ENCODE results near the gene CYB561D2. TPM values are rescaled to one million over a fixed set of nuclear protein-coding genes. Genes with fewer than 3 reads are reported as not detected.

Gene CYB561D2
- total RNA-seq, 1 donor: 10.8 TPM

DNA sequence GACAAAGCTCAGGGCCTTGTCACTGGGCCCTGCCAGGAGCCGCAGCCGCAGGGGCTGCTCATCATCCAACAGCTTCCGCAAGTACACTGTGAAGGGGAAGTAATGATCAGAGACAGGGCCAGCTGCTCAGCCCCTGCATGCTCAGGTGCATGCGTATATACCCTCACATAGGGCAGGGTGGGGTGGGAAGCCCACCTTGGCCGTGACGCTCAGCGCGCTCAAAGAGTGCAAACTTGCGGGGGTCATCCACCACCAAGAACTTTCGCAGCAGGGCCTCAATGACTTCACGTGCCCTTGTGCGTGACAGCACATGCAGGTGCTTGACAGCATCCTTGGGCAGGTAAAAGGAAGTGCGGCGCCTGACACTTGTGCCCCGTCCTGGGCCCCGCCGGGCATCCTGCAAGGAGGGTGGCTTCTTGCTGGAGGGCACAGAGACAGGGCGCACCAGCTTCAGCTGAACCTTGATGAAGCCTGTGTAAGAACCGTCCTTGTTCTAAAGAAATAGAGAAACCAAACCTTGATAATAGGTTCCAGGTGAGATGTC, 19.2 kb upstream of the CYB561D2 start:
- no peak overlapping the region for H3K4me3 ChIP-seq (ENCODE audit: low read length)
- no peaks in the 10 kb centered on the region for H3K27me3 ChIP-seq (ENCODE audit: insufficient read depth, low read length)
- no peaks in the 10 kb centered on the region for H3K9me3 ChIP-seq (ENCODE audit: low read depth, low read length)
- H3K4me1 ChIP-seq (ENCODE audit: insufficient read depth, low read length): peaks cover 58% of the 10 kb centered on the region

- Histone ChIP-seq H3K4me1 (ENCODE audit: insufficient read depth, low read length) (peaks cover 52% of the 10 kb centered on the region), H3K27me3 (ENCODE audit: insufficient read depth, low read length) (no peaks in the 10 kb centered on the region), H3K9me3 (ENCODE audit: low read depth, low read length) (no peaks in the 10 kb centered on the region), H3K4me3 (ENCODE audit: low read length) (no peak overlapping the region)
These were observed 16.8 kb upstream of the CYB561D2 start for GRCh38 chr3:50333744-50334328.

GRCh38 chr3:50334339-50335075, 16.2 kb upstream of the CYB561D2 start:
- no peaks in the 10 kb centered on the region for H3K27me3 ChIP-seq (ENCODE audit: insufficient read depth, low read length)
- peaks cover 58% of the 10 kb centered on the region for H3K4me1 ChIP-seq (ENCODE audit: insufficient read depth, low read length)
- no peak overlapping the region for H3K4me3 ChIP-seq (ENCODE audit: low read length)
- H3K9me3 ChIP-seq (ENCODE audit: low read depth, low read length): no peaks in the 10 kb centered on the region

DNA sequence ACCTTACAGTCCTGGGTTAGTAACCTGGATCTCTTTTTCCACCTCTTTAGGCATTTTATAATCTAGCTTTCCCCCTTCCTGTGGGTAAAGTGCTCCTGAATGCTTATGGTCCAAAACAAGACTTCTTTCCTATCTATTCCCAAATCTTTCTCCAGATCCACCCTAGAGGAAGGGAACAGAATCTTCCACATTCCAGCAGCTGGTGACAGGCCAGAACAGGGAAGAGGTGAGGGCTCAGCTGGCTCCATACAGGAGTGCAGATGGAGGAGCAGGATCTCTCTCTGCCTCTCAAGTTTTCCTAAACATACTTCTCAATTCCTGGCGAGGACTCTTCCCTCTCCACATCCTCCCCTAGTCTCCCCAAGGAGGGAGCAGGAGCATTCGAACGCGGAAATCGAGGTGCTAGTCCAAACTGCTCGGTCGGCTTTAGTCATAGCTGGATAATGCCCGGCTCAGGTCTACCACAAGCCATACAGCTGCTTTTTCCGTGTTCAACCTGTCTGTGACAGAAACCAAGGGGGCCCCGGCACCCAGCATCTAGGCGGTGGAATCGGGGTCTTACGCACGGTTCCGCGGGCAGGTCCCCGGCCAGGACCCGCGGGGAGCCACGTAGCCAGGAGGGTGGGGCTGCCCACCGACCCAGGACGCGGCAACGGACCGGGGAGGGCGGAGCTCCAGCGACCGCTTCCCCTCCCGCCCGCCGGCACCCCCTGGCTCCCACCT, 14.0 kb upstream of the CYB561D2 start:
- no peaks in the 10 kb centered on the region for H3K27me3 ChIP-seq (ENCODE audit: insufficient read depth, low read length)
- peaks cover 79% of the 10 kb centered on the region for H3K4me1 ChIP-seq (ENCODE audit: insufficient read depth, low read length)
- H3K9me3 ChIP-seq (ENCODE audit: low read depth, low read length): no peaks in the 10 kb centered on the region
- H3K4me3 ChIP-seq (ENCODE audit: low read length): peak overlapping the region; percentile 68

GRCh38 chr3:50337175-50337861, 13.3 kb upstream of the CYB561D2 start:
- H3K4me3 ChIP-seq (ENCODE audit: low read length): peak overlapping the region; percentile 68

GRCh38 chr3:50338965-50339364, 11.7 kb upstream of the CYB561D2 start:
- Histone ChIP-seq H3K4me3 (ENCODE audit: low read length) (peak overlapping the region; percentile 68), H3K27me3 (ENCODE audit: insufficient read depth, low read length) (no peaks in the 10 kb centered on the region), H3K9me3 (ENCODE audit: low read depth, low read length) (no peaks in the 10 kb centered on the region), H3K4me1 (ENCODE audit: insufficient read depth, low read length) (peaks cover 88% of the 10 kb centered on the region)

More at GRCh38 chr3:50337175-50337861, 13.3 kb upstream of the CYB561D2 start:
- Histone ChIP-seq H3K4me1 (ENCODE audit: insufficient read depth, low read length) (peaks cover 86% of the 10 kb centered on the region), H3K9me3 (ENCODE audit: low read depth, low read length) (no peaks in the 10 kb centered on the region), H3K27me3 (ENCODE audit: insufficient read depth, low read length) (no peaks in the 10 kb centered on the region)

GRCh38 chr3:50339485-50340146, 11.0 kb upstream of the CYB561D2 start:
- Histone ChIP-seq H3K4me1 (ENCODE audit: insufficient read depth, low read length) (peaks cover 82% of the 10 kb centered on the region), H3K4me3 (ENCODE audit: low read length) (peak overlapping the region; percentile 68), H3K27me3 (ENCODE audit: insufficient read depth, low read length) (no peaks in the 10 kb centered on the region), H3K9me3 (ENCODE audit: low read depth, low read length) (no peaks in the 10 kb centered on the region)

DNA sequence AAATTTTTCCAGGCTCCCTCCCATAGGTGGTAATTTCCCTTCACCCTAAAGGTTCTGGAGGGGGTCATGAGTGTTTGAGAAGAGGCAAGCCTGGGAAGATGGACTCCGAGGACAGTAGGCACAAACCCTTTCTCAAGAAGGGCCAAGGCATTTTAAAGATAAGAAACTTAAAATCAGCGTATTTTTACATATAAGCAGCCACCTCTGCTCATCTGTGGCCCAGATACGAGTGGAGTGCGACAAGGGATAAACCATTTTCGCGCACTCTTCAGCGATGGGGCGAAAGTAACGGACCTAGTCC, 10.6 kb upstream of the CYB561D2 start:
- peak overlapping the region; percentile 68 for H3K4me3 ChIP-seq (ENCODE audit: low read length)
- H3K4me1 ChIP-seq (ENCODE audit: insufficient read depth, low read length): peaks cover 80% of the 10 kb centered on the region
- H3K27me3 ChIP-seq (ENCODE audit: insufficient read depth, low read length): no peaks in the 10 kb centered on the region
- H3K9me3 ChIP-seq (ENCODE audit: low read depth, low read length): no peaks in the 10 kb centered on the region

- peaks cover 80% of the 10 kb centered on the region for H3K4me1 ChIP-seq (ENCODE audit: insufficient read depth, low read length)
- H3K4me3 ChIP-seq (ENCODE audit: low read length): peak within 1 kb of the TSS; percentile 68
- H3K9me3 ChIP-seq (ENCODE audit: low read depth, low read length): no peaks in the 10 kb centered on the region
- no peaks in the 10 kb centered on the region for H3K27me3 ChIP-seq (ENCODE audit: insufficient read depth, low read length)
These were observed 10.0 kb upstream of the CYB561D2 start, which contains the start of gene RASSF1 for GRCh38 chr3:50340448-50341329. Gene RASSF1, minus strand, starts transcription at chr3:50340836. Its CDS starts 31 bp downstream, at chr3:50340805.

- H3K9me3 ChIP-seq (ENCODE audit: low read depth, low read length): no peaks in the 10 kb centered on the region
- no peaks in the 10 kb centered on the region for H3K27me3 ChIP-seq (ENCODE audit: insufficient read depth, low read length)
- H3K4me1 ChIP-seq (ENCODE audit: insufficient read depth, low read length): peaks cover 80% of the 10 kb centered on the region
- peak overlapping the region; percentile 68 for H3K4me3 ChIP-seq (ENCODE audit: low read length)
These were observed 9.1 kb upstream of the CYB561D2 start for GRCh38 chr3:50341537-50341936.

GRCh38 chr3:50341996-50342650, 8.5 kb upstream of the CYB561D2 start:
- Histone ChIP-seq H3K4me3 (ENCODE audit: low read length) (no peak overlapping the region), H3K27me3 (ENCODE audit: insufficient read depth, low read length) (no peaks in the 10 kb centered on the region), H3K9me3 (ENCODE audit: low read depth, low read length) (no peaks in the 10 kb centered on the region), H3K4me1 (ENCODE audit: insufficient read depth, low read length) (peaks cover 82% of the 10 kb centered on the region)

DNA sequence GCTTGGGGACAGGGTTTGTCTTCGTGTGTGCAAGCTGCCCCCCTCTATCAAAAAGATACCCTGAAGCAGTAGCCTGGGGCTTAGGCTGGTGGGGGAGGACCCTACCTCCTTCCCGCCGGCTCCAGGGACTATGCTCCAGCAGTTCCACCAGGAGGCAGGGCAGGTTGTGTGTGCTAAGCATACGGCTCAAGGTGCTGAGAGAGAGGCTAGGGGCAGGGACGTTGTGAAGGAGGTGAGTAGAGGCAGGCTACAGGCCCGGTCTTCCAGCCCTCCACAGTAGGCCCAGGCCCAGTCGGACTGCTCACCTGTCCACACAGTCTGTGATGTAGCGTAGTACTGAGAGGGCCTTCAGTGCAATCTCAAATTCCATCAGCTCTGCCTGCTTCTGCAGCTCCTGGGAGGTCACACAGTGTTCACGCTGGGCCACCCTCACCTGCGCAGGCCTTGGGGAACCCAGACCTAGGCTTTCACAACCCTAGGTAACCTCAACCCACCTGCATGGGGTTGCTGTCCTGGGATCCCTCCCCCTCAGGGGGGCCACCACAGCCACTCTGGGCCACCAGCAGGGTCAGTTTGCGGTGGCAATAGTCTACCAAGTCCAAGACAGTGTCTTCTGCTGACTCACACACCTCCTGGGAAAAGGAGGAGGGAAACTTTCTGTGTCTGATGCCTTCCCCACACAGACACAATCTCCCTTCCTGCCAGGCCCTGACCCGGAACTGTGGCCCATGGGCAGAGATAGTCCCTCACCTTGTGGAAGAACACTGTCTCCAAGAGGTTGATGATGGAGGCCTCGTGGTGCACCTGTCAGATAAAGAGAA, 7.6 kb upstream of the CYB561D2 start:
- Histone ChIP-seq H3K27me3 (ENCODE audit: insufficient read depth, low read length) (no peaks in the 10 kb centered on the region), H3K4me1 (ENCODE audit: insufficient read depth, low read length) (peaks cover 89% of the 10 kb centered on the region), H3K4me3 (ENCODE audit: low read length) (no peak overlapping the region)

DNA sequence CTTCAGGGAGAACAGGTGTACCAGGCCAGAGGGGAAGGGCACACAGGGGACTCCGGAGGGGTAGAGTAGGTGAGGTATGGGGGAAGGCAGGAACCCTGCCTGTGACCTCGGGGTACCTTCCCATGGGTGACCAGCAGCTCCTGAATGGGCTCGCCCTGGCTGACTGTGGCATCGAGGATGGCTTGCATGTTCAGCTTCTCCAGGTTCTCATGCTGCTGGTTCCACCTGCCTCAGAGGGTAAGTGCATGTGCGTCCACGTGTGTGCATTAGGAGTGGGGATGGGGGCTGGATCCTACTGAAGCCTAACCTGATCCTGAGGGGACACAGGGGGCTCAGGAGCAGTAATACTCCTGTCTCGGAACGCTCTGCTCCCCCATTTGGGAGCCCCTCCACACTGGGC, 5.7 kb upstream of the CYB561D2 start:
- peaks cover 88% of the 10 kb centered on the region for H3K4me1 ChIP-seq (ENCODE audit: insufficient read depth, low read length)
- H3K4me3 ChIP-seq (ENCODE audit: low read length): no peak overlapping the region
- no peaks in the 10 kb centered on the region for H3K9me3 ChIP-seq (ENCODE audit: low read depth, low read length)
- H3K27me3 ChIP-seq (ENCODE audit: insufficient read depth, low read length): no peaks in the 10 kb centered on the region

More for the DNA sequence above, 7.6 kb upstream of the CYB561D2 start:
- H3K9me3 ChIP-seq (ENCODE audit: low read depth, low read length): no peaks in the 10 kb centered on the region
